IMR-90 (cell line): Measurements from ENCODE around the gene RAD51B. TPM values are rescaled to one million over a fixed set of nuclear protein-coding genes. Genes with fewer than 3 reads are reported as not detected.
A peak's percentile ranks its signal among the peaks of the same experiment; 100 is the strongest.

ENCODE experiments used
- ATAC-seq: fragments of 200-7000 bp; cut with Tn5 transposase; 2 replicates; pipeline ENCODE4 v1.9.1; 2020; ENCODE audit warnings: low read depth, mild to moderate bottlenecking, moderate library complexity
- BruUV-seq: library from RNA; stranded (reverse); fragments of 400-500 nt; replicated peaks from 2 replicates; lab custom pipeline; 2021; lab: Mats Ljungman, UMichigan
- CTCF ChIA-PET: fragments of 300-600 bp; formaldehyde crosslinking; extraction: SDS; loops from one replicate; lab custom pipeline; 2021; ENCODE audit warnings: antibody characterized with exemption; lab: Yijun Ruan, JAX
- POLR2A ChIA-PET: fragments of 300-600 bp; sonication (Branson Sonifier 250); formaldehyde crosslinking; loops from one replicate; lab custom pipeline; 2022; ENCODE audit warnings: antibody characterized with exemption; ENCODE audit not compliant: unreplicated experiment; lab: Charles Lee
- DNase-seq: peaks from one replicate; pipeline ENCODE4 v3.0.0; 2013
- H2AFZ ChIP-seq: replicated peaks from 2 replicates; pipeline ENCODE3; 2013; ENCODE audit warnings: low read length, mild to moderate bottlenecking; ENCODE audit not compliant: poor library complexity
- H2AK5ac ChIP-seq: 2 replicates; pipeline ENCODE4 v1.6.1; 2013; ENCODE audit warnings: low read depth, low read length, inconsistent platforms
- H2AK9ac ChIP-seq: replicated peaks from 2 replicates; pipeline ENCODE3; 2013; ENCODE audit warnings: mild to moderate bottlenecking, low read depth, low read length, moderate library complexity; ENCODE audit not compliant: poor library complexity
- H2BK120ac ChIP-seq: 2 replicates; pipeline ENCODE4 v1.6.1; 2013; ENCODE audit warnings: low read depth, low read length, inconsistent platforms
- H2BK15ac ChIP-seq: 3 replicates; pipeline ENCODE4 v1.6.1; 2013; ENCODE audit warnings: low read depth, low read length, inconsistent platforms
- H2BK20ac ChIP-seq: 2 replicates; pipeline ENCODE4 v1.6.1; 2013; ENCODE audit warnings: low read depth, mild to moderate bottlenecking, inconsistent platforms, low read length, moderate library complexity
- H2BK5ac ChIP-seq: 2 replicates; pipeline ENCODE4 v1.6.1; 2013; ENCODE audit warnings: mild to moderate bottlenecking, low read depth, low read length, inconsistent platforms; ENCODE audit not compliant: poor library complexity, severe bottlenecking
- H3K14ac ChIP-seq: replicated peaks from 2 replicates; pipeline ENCODE4 v1.6.1; 2013; ENCODE audit warnings: low read depth, low read length, inconsistent platforms
- H3K18ac ChIP-seq: 2 replicates; pipeline ENCODE4 v1.6.1; 2013; ENCODE audit warnings: low read depth, low read length, control low read depth
- H3K23ac ChIP-seq: 2 replicates; pipeline ENCODE4 v1.6.1; 2013; ENCODE audit warnings: low read depth, low read length, inconsistent platforms
- H3K27ac ChIP-seq: 2 replicates; pipeline ENCODE4 v1.5.1; 2013; ENCODE audit warnings: mild to moderate bottlenecking, control low read depth, low read length; ENCODE audit not compliant: insufficient read depth
- H3K27me3 ChIP-seq: 2 replicates; pipeline ENCODE4 v1.6.1; 2013; ENCODE audit warnings: low read length; ENCODE audit not compliant: control insufficient read depth, insufficient read depth
- H3K36me3 ChIP-seq: 2 replicates; pipeline ENCODE4 v1.6.1; 2013; ENCODE audit warnings: low read length, mixed read lengths; ENCODE audit not compliant: control insufficient read depth, insufficient read depth
- H3K4ac ChIP-seq: 2 replicates; pipeline ENCODE4 v1.6.1; 2013; ENCODE audit warnings: low read depth, low read length, inconsistent platforms
- H3K4me1 ChIP-seq: 2 replicates; pipeline ENCODE4 v1.6.1; 2013; ENCODE audit warnings: low read length, mixed read lengths; ENCODE audit not compliant: control insufficient read depth, insufficient read depth
- H3K4me2 ChIP-seq: 2 replicates; pipeline ENCODE4 v1.6.1; 2013; ENCODE audit warnings: low read depth, mild to moderate bottlenecking, control low read depth, low read length, moderate library complexity
- H3K4me3 ChIP-seq: 2 replicates; pipeline ENCODE4 v1.5.1; 2013; ENCODE audit warnings: low read depth, mild to moderate bottlenecking, control low read depth, low read length, moderate library complexity; ENCODE audit not compliant: insufficient read depth
- H3K56ac ChIP-seq: 2 replicates; pipeline ENCODE4 v1.6.1; 2013; ENCODE audit warnings: low read length, inconsistent platforms; ENCODE audit not compliant: insufficient read depth; ENCODE audit errors: extremely low read depth
- H3K79me1 ChIP-seq, 2 experiments: 2 replicates each; pipeline ENCODE4 v1.6.1; 2013; ENCODE audit warnings: low read length in 2 of 2, inconsistent platforms in 1 of 2, low read depth in 1 of 2
- H3K9ac ChIP-seq: 2 replicates; pipeline ENCODE4 v1.6.1; 2013; ENCODE audit warnings: low read depth, low read length, control low read depth
- H3K9me1 ChIP-seq: 2 replicates; pipeline ENCODE4 v1.6.1; 2013; ENCODE audit warnings: low read length, inconsistent platforms; ENCODE audit not compliant: insufficient read depth
- H3K9me3 ChIP-seq: 2 replicates; pipeline ENCODE4 v1.6.1; 2013; ENCODE audit warnings: low read length; ENCODE audit not compliant: control insufficient read depth, insufficient read depth
- H4K20me1 ChIP-seq: 2 replicates; pipeline ENCODE4 v1.6.1; 2013; ENCODE audit warnings: low read length, inconsistent platforms; ENCODE audit not compliant: insufficient read depth
- H4K5ac ChIP-seq: 2 replicates; pipeline ENCODE4 v1.6.1; 2013; ENCODE audit warnings: mild to moderate bottlenecking, low read depth, low read length, control low read depth
- H4K8ac ChIP-seq, 2 experiments: 2 replicates each; pipeline ENCODE4 v1.6.1; 2013; ENCODE audit warnings: low read depth in 2 of 2, low read length in 2 of 2, control low read depth in 1 of 2, inconsistent platforms in 1 of 2
- H4K91ac ChIP-seq: 2 replicates; pipeline ENCODE4 v1.6.1; 2013; ENCODE audit warnings: low read depth, low read length, inconsistent platforms; ENCODE audit not compliant: insufficient read depth
- BHLHE40 ChIP-seq: fragments of 150-350 bp; IDR thresholded peaks from 2 replicates; pipeline ENCODE4 v1.6.1; 2016; ENCODE audit warnings: mild to moderate bottlenecking, low read depth, low read length
- CEBPB ChIP-seq: IDR thresholded peaks from 2 replicates; pipeline ENCODE4 v1.6.1; 2012; ENCODE audit warnings: low read depth, low read length, improper control_type of control experiment
- CHD1 ChIP-seq: IDR thresholded peaks from 2 replicates; pipeline ENCODE4 v1.6.1; 2012; ENCODE audit warnings: low read depth, low read length, improper control_type of control experiment
- FOS ChIP-seq: fragments of 150-350 bp; IDR thresholded peaks from 2 replicates; pipeline ENCODE4 v1.6.1; 2016; ENCODE audit warnings: low read depth, low read length
- MAFK ChIP-seq: IDR thresholded peaks from 2 replicates; pipeline ENCODE4 v1.6.1; 2012; ENCODE audit warnings: low read depth, low read length, improper control_type of control experiment
- MAZ ChIP-seq: IDR thresholded peaks from 2 replicates; pipeline ENCODE4 v1.6.1; 2012; ENCODE audit warnings: low read depth, mild to moderate bottlenecking, low read length, improper control_type of control experiment, moderate library complexity, borderline replicate concordance
- MXI1 ChIP-seq: IDR thresholded peaks from 2 replicates; pipeline ENCODE4 v1.6.1; 2012; ENCODE audit warnings: low read depth, mild to moderate bottlenecking, low read length, moderate library complexity, borderline replicate concordance
- NFE2L2 ChIP-seq: fragments of 150-350 bp; IDR thresholded peaks from 2 replicates; pipeline ENCODE4 v1.6.1; 2016; ENCODE audit warnings: low read depth, mild to moderate bottlenecking, low read length
- POLR2A ChIP-seq: IDR thresholded peaks from 2 replicates; pipeline ENCODE4 v1.6.1; 2012; ENCODE audit warnings: mild to moderate bottlenecking, low read depth, low read length
- RAD21 ChIP-seq: IDR thresholded peaks from 2 replicates; pipeline ENCODE4 v1.6.1; 2012; ENCODE audit warnings: low read length, improper control_type of control experiment
- RCOR1 ChIP-seq: IDR thresholded peaks from 2 replicates; pipeline ENCODE4 v1.6.1; 2012; ENCODE audit warnings: mild to moderate bottlenecking, low read length, improper control_type of control experiment; ENCODE audit not compliant: insufficient replicate concordance
- RFX5 ChIP-seq: IDR thresholded peaks from 2 replicates; pipeline ENCODE4 v1.8.0; 2012; ENCODE audit warnings: low read depth, mild to moderate bottlenecking, low read length, moderate library complexity
- SMC3 ChIP-seq: fragments of 150-350 bp; IDR thresholded peaks from 2 replicates; pipeline ENCODE4 v1.6.1; 2016; ENCODE audit warnings: low read depth, mild to moderate bottlenecking, antibody characterized with exemption, low read length, moderate library complexity
- WGBS, 2 experiments: methylation state at CpG; one replicate each; pipeline versions ENCODE4 v1.1.5 to v1.1.7; 2013; ENCODE audit warnings: missing lambda C conversion rate in 2 of 2; ENCODE audit not compliant: insufficient read length in 1 of 2; ENCODE audit errors: extremely low coverage in 2 of 2; 5-methylcytosine and 5-hydroxymethylcytosine counted together
- dilution Hi-C: fragments of 300-500 bp; cut with HindIII; formaldehyde crosslinking; loops from one replicate; pipeline ENCODE4 v1.14.3; 2018; ENCODE audit warnings: low sequenced_read_pairs; ENCODE audit not compliant: unreplicated experiment
- in situ Hi-C: fragments of 300-500 bp; cut with MboI; formaldehyde crosslinking; loops from 3 replicates; pipeline ENCODE4 v1.14.3; 2019; ENCODE audit warnings: low sequenced_read_pairs, inconsistent platforms, mixed read lengths
- intact Hi-C: fragments of 100-400 bp; cut with micrococcal nuclease; formaldehyde crosslinking; loops from 2 replicates; pipeline ENCODE4 v1.10.0; 2022
- polyA plus RNA-seq, 3 experiments: library from polyadenylated mRNA; depleted of rRNA; stranded (reverse); fragments of >200 nt; gene quantifications; 2 replicates each; pipeline ENCODE4 v1.2.3, GENCODE V29; 2012; ENCODE audit warnings: low replicate concordance in 1 of 3
- total RNA-seq: library from RNA; depleted of rRNA; stranded (reverse); fragments of >200 nt; gene quantifications from 2 replicates; pipeline ENCODE4 v1.2.3, GENCODE V29; 2012
- TF ChIP-seq, protein P1 (sequence below): fragments of 150-350 bp; IDR thresholded peaks from 2 replicates; pipeline ENCODE4 v1.6.1; 2016; ENCODE audit warnings: low read depth, mild to moderate bottlenecking, low read length, moderate library complexity, borderline replicate concordance
- TF ChIP-seq, protein P2 (sequence below): conservative IDR thresholded peaks from 2 replicates; pipeline ENCODE4 v1.5.1; 2012; ENCODE audit warnings: mild to moderate bottlenecking, low read depth, low read length, improper control_type of control experiment
- TF ChIP-seq, protein P3 (sequence below): fragments of 150-350 bp; IDR thresholded peaks from 2 replicates; pipeline ENCODE4 v1.6.1; 2017; ENCODE audit warnings: mild to moderate bottlenecking, antibody characterized with exemption, low read length, low read depth

RAD51B gene
- total and polyA plus RNA-seq, 2 of the 4 experiments (the other 2 are of a cell fraction): 5.1 to 18.8 TPM

DNA sequence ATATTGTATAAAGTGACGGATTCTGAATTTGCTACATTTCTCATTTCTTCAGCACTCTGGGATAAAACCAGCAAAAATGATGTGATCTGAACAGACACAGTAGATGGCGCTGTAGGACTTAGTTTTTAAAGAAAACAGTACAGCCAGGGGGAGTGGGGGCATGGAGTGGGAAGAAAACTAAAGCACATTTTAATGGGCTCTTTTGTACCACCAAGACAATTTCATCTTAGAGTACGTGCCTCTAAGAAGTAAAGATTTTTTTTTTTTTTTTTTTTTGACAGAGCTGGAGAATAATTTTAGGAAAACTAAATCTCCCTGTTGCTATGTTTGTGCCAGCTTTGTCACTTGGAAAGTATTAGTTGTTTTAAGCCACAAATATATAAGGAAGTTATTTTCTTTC, 124.4 kb downstream of the RAD51B start:
- ATAC-seq (peak; percentile 53), DNase-seq (peak; percentile 87)
- Histone ChIP-seq H3K4ac (no peak overlapping the region), H4K20me1 (no peaks in the 10 kb centered on the region), H3K56ac (no peak overlapping the region), H2BK120ac (no peak overlapping the region), H3K4me3 (no peak overlapping the region), H3K36me3 (no peaks in the 10 kb centered on the region), H2AK9ac (no peak overlapping the region), H3K27ac (no peak overlapping the region), H4K91ac (no peak overlapping the region), H4K8ac (no peak overlapping the region), H3K27me3 (no peaks in the 10 kb centered on the region), H3K4me1 (peaks cover 17% of the 10 kb centered on the region), H2BK20ac (no peak overlapping the region), H3K9me3 (no peaks in the 10 kb centered on the region), H3K23ac (no peak overlapping the region), H3K9me1 (no peaks in the 10 kb centered on the region), H3K18ac (no peak overlapping the region), H3K4me2 (no peak overlapping the region), H2BK15ac (no peak overlapping the region), H3K14ac (no peak overlapping the region), H3K79me1 (peaks cover 0 to 3% of the 10 kb centered on the region in 2 experiments; a peak in 1 of 4 replicates), H4K5ac (no peak overlapping the region), H2AK5ac (no peak overlapping the region), H3K9ac (no peak overlapping the region), H2BK5ac (no peak overlapping the region), H2AFZ (no peak overlapping the region)
- in situ Hi-C loops (no loop called here), dilution Hi-C loops (no loop called here), intact Hi-C loops (loop anchor here (1.0 to 10.0 kb wide), 8 partner anchors 203 to 872 kb away; no protein-coding TSS in a partner anchor)
- no TSS peak for BruUV-seq
- TF ChIP-seq MAZ (peak; percentile 93), RAD21 (peak; percentile 88), FOS (no peak), RFX5 (no peak), SMC3 (peak; percentile 87), NFE2L2 (no peak), MAFK (no peak), MXI1 (no peak), CEBPB (no peak), POLR2A (no peak), RCOR1 (no peak), CHD1 (no peak), BHLHE40 (no peak)
- TF ChIP-seq, protein P1, sequence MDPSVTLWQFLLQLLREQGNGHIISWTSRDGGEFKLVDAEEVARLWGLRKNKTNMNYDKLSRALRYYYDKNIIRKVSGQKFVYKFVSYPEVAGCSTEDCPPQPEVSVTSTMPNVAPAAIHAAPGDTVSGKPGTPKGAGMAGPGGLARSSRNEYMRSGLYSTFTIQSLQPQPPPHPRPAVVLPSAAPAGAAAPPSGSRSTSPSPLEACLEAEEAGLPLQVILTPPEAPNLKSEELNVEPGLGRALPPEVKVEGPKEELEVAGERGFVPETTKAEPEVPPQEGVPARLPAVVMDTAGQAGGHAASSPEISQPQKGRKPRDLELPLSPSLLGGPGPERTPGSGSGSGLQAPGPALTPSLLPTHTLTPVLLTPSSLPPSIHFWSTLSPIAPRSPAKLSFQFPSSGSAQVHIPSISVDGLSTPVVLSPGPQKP: no peak
- TF ChIP-seq, protein P2, sequence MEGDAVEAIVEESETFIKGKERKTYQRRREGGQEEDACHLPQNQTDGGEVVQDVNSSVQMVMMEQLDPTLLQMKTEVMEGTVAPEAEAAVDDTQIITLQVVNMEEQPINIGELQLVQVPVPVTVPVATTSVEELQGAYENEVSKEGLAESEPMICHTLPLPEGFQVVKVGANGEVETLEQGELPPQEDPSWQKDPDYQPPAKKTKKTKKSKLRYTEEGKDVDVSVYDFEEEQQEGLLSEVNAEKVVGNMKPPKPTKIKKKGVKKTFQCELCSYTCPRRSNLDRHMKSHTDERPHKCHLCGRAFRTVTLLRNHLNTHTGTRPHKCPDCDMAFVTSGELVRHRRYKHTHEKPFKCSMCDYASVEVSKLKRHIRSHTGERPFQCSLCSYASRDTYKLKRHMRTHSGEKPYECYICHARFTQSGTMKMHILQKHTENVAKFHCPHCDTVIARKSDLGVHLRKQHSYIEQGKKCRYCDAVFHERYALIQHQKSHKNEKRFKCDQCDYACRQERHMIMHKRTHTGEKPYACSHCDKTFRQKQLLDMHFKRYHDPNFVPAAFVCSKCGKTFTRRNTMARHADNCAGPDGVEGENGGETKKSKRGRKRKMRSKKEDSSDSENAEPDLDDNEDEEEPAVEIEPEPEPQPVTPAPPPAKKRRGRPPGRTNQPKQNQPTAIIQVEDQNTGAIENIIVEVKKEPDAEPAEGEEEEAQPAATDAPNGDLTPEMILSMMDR: peak; percentile 87
- TF ChIP-seq, protein P3, sequence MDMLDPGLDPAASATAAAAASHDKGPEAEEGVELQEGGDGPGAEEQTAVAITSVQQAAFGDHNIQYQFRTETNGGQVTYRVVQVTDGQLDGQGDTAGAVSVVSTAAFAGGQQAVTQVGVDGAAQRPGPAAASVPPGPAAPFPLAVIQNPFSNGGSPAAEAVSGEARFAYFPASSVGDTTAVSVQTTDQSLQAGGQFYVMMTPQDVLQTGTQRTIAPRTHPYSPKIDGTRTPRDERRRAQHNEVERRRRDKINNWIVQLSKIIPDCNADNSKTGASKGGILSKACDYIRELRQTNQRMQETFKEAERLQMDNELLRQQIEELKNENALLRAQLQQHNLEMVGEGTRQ: no peak
- no CpG with 5 or more reads among the region's 3 CpGs for WGBS, 2 experiments
- CTCF ChIA-PET: interaction anchor here (0.6 to 2.2 kb wide), 10 partner anchors 15 to 881 kb away, joined by 3 to 7 read pairs (median 4); no protein-coding TSS in a partner anchor
- POLR2A ChIA-PET: interaction anchor here (0.5 to 1.0 kb wide), 4 partner anchors 136 to 851 kb away, joined by 3 to 9 read pairs (median 4); no protein-coding TSS in a partner anchor
